HG02970 (cell line): ENCODE results near the gene RBBP4.
"Not testable (repeated sequence)": the region's sequence is repeated elsewhere in the genome, so short reads cannot be mapped to it uniquely, and the experiment has no call there.

Experiments used
- ATAC-seq: cut with Tn5 transposase; IDR thresholded peaks from one replicate; pipeline ENCODE4 v1.9.1; 2021; ENCODE audit warnings: mild to moderate bottlenecking, moderate library complexity, moderate number of reproducible peaks; ENCODE audit not compliant: unreplicated experiment, low FRiP score

Gene RBBP4

DNA sequence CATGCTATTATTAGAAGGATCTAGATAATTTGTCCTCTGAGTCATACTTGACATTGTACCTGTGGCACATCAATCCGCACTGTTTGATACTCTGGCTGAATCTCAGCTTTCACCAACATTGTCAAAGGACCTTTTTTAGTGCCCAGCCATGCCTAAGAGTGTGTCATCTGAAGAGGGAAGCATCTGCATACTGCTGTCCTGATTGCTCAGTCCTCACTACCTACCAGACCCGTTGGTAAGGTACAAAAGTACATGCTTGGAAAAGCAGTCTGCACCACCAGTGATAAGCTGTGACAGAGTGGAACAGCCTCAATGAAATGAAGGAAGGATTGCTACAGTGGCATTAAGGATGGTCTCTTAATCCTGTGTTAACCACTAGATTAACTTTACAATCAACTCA is 34.5 kb downstream of the RBBP4 start:
- no peak for ATAC-seq

DNA sequence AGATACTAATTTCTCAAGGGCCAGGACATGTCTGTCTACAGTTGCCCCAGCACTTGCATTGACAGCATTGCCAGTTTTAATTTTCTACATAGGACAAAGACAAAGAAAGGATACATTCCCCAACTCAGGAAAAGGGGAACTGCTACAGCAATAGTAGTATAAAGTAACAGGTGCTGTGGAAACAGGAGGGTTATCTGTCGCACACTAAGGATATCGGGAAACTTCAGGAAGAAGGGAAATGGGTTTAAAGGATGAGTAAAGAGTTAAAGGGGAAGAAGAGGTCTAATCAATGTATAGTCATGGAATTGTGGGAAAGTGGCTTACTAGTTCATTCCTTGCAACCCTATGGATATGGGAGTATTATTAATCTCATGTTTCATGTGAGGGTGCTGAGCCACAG is 35.4 kb downstream of the RBBP4 start:
- no peak for ATAC-seq

DNA sequence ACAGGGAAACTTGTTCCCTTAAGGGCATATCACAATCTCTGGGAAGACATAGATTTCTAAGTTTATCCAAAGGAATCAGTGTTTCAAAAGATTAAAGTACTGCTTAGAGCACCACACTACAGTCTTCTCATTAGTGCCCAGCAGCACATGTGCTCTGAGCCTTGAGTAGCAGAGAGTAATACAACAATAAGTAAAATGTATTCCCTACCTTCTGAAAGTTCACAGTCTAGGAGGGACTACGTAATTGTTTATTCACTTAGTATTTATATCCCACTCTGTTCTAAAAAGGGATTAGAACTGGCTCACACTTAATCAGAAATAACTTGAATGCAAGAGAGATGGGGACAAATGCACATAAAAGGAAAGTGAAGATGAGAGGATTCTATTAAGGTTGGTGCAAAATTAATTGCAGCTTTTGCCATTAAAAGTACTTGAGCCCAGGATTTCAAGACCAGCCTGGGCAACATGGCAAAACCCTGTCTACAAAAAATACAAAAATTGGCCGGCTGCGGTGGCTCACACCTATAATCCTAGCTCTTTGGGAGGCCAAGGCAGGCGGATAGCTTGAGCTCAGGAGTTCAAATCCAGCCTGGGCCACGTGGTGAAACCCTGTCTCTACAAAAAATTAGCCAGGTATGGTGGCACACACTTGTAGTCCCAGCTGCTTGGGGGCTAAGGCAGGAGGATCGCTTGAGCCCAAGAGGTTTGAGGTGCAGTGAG is 42.6 kb downstream of the RBBP4 start:
- ATAC-seq = no peak

DNA sequence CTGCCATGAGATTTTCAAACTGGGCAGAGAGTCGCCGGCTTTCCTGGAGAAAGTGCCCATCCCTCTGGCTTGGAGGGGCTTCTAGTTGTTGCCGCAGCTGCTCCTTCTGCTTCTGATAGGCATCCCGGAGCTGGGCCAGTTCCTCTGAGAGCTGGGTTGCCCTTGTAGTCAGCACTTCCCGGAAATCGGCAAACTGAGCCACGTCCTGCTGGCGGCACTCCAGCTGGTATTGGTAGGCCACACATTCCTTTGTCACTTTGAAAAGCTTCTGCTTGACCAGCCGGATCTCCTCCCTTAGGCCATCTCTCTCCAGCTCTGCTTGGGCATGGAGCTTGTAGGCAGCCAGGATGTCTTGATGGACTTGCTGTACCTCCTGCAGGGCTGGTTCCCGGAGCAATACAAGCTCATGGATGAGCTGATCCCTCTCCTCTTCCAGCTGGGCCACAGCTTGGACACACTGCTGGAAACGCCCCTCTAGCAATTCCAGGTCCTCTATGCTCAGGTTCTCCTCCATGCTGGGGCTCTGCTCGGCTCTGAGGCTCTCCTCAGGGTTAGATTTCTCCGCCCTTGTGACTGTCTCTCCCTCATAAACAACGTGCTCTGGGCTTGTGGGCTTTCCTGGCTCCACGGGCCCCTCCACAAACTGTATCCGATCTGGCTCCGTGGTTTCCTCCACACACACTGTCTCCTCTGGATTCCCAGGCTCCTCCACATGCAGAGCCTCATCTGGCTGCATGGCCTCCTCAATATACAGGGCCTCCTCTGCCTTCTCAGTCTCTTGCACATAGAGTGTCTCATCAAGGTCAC is 44.3 kb downstream of the RBBP4 start:
- ATAC-seq = no peak

DNA sequence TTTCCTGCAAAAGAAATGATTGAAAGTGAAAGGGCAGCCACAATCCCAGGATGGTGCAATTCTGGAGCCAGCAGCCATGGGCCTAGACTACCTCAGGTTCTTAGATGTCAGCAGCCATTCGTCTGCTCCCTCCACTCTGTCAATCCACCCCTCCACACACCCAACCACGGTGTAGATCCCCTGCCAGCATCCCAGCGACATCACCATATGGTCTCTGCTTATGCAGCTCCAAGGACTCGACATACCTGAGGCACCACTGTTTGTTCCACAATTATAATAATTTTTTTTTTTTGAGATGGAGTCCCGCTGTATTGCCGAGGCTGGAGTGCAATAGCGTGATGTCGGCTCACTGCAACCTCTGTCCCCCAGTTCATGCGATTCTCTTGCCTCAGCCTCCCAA is 45.0 kb downstream of the RBBP4 start:
- ATAC-seq = no peak

DNA sequence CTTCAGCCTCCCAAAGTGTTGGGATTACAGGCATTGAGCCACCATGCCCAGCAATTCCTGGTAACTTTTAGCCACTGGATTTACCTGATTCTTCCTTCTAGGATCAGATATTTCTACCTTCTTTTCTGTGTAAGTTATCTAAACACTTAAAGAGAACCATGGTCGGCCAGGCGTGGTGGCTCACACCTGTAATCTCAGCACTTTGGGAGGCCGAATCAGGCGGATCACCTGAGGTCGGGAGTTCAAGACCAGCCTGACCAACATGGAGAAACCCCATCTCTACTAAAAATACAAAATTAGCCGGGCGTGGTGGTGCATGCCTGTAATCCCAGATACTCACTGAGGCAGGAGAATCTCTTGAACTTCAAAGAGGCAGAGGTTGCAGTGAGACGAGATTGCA is 46.0 kb downstream of the RBBP4 start:
- not testable (repeated sequence) for ATAC-seq

DNA sequence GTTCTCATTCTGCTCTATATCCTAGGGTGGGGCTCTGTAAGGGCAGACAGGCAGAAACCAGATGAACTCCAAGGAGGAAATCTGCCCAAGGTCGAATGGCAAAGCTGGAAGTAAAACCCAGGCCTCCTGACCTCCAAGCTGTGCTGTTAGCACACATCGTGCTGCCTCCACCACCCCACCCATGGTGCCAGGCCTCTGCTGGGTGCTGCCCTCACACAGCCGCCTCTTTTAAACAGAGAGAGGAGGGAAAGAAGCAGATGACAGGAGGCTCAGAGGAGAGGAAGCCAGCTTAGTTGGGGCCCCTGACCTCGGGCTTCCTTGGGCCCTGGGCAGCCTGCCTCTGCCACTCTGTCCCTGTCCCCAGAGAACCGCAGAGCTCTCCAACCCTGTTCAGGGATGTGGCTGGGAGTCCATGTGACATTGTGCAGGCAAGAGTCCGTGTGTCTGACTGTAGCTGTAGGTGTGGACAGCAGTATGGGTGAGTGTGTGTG is 50.5 kb downstream of the RBBP4 start:
- ATAC-seq = no peak

DNA sequence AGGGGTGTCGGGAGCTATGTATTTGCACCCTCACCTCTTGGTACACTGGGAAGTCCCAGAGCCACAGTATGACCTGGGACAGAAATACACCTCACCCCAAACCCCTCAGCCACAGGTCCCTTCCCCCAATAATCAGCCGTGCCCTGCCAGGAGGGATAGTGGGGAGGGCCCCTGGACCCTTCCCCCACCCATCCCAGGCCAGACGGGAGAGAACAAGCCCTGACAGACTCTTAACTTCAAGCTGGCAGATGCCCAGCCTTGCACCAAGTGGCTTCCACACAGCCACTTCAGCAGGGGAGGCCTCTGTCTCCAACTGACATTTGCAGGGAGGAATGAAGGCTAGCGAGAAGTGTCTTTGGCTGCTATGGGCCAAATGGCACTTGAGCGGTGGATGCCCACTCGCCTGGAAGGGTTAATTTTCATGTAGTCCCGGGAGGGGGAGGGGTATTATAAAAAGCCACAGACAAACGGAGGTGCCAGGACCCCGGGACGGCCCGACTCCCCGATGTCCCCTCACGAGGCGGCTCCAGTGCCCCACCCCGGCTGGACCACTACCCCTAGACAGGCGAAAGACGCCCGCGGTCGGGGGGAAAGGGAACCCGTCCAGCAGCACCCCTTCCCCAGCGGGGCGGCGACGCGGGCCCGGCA is 51.1 kb downstream of the RBBP4 start:
- no peak for ATAC-seq

DNA sequence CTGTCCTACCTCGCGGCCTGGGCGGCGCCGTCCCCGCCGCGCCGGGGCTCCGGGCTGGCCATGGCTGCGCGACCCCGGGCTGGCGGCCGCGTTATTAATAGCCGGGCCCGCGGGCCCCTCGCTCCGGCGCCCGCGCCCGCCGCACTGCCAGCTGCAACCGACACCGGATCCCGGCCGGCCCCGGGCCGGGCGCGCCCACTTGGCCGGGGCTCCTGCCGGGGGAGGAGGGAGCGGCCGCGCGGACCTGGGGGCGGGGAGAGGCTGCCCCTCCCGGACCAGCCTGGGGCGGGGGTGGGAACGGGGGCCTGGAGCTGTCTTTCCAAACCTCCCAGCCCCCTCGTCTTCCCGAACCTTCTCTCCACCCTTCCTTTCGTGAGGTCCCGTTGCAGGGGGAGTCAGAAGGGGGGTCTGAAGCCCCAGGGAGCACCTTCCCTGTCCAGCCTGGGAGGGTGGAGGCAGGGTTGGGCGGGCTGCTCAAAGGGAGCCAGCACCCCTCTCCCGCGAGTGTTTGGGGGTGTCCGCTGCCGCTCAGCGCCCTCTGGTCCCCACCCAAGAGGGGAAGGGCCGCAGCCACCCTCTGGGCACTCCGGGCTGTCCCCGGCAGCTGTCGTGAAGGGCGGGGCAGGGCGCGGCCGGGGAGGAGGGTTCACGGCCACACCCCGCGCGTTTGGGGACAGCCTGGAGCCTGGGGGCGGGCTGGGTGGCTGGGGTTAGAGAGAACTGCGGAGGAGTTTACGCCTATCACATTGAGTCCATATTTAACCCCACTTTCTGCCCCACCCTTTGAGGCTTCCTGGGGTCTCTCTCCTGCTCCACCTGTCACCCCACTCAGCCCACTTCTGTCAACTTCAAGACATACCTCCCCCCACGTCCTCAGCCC is 51.8 kb downstream of the RBBP4 start, which contains the start of gene SYNC:
Gene SYNC (minus strand): TSS at position 172 of the 880 bp plus-strand sequence. CDS start 110 bp downstream, at position 62.
- ATAC-seq = no peak

DNA sequence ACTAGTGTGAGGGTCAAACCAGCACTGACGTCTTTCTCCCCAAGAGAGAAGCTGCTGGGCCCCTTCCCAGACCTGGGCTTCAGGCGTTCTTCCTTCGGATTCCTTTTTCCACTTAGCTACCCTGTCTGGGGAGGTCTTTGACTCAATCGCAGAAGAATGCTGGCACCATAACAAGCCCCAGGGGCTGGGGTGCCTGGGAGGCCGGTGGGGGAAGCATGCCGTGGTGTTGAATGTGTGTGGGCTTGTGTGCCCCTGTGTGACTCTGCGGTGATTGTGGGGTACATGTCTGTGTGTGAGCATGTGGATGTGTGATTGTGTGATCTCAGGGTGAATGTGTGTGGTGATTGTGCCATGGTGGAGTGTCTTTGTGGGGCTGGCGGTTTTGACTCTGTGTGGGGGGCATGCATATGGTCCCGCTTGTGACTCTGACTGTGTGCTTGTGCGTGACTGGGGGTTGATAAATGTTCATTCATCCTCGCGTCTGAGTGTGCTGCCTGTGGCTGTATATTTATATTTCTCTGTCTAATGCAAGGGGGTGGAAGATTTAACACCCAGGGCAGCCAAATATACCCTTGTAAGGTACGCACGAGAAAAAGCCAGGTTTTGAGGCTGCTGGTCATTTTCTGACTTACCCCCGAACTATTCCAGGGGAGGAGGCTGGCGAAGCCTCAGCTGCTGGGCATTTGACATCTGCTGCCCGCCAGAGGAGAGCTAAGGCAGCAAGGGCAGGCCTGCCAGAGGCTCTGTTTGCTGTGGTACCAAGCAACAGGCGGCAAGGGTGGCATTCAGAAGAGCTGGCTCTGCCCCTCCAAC is 52.7 kb downstream of the RBBP4 start:
- ATAC-seq = no peak

DNA sequence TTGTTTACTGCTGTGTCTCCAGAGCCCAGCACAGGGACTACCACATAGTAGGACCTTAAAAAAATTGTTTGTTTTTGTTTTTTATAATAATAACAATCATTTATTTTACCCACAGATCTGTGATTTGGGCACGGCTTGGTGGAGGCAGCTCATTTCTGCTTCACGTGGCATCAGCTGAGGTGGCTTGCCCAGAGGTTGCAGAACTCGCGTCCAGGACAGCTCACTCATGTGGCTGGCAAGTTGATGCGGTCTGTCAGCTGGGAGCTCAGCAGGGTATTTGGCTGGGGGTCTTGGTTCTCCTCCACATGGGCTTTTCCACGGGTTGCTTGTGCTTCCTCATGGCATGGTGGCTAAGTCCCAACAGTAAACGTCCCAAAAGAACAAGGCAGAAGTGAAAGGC is 54.5 kb downstream of the RBBP4 start:
- no peak for ATAC-seq

DNA sequence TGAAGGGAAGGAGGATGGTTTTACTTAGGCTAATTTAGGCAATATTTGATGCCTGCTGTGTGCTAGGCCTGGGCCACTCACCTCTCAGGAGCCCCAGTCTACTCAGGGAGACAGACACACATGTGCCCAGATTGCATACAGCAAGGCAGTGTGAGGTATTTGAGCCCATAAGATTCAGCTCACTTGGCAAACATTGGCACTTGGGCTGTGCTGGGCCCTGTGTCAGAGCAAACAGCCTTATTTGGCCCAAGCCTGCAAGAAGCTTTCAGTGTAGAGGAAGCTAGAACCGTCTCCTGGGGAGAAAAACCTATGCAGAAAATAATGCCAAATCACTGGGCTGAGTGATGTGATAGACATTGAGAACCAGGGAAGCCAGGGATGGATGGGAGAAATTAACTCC is 55.5 kb downstream of the RBBP4 start:
- no peak for ATAC-seq

DNA sequence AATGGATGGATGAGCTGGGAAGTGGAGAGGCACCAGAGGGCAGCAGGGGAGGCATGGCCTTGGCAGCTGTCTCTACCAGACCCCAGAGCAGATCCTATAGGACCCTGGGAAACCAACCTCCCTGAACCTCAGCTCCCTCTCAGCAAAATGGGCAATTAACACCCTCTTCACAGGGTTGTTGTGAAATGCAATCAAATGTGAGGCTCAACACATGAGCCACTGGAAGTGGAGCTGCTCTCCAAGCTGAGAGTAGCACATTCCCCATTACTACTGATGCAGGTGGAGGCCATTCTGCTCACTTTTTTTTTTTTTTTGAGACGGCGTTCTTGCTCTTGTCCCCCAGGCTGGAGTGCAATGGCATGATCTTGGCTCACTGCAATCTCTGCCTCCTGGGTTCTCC is 58.1 kb downstream of the RBBP4 start:
- no peak for ATAC-seq

DNA sequence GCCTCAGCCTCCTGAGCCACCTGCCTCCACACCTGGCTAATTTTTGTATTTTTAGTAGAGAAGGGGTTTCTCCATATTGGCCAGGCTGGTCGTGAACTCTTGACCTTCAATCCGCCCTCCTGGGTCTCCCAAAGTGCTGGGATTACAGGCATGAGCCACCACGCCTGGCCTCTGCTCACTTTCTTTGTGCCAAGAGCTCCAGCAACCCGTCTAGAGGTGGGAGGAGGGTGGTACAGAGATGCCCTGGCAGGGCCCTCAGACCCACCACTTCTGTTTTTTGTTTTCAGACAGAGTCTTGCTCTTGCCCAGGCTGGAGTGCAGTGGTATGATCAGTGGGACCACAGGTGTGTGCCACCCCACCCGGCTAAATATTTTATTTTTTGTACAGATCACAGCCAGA is 58.5 kb downstream of the RBBP4 start:
- no peak for ATAC-seq

DNA sequence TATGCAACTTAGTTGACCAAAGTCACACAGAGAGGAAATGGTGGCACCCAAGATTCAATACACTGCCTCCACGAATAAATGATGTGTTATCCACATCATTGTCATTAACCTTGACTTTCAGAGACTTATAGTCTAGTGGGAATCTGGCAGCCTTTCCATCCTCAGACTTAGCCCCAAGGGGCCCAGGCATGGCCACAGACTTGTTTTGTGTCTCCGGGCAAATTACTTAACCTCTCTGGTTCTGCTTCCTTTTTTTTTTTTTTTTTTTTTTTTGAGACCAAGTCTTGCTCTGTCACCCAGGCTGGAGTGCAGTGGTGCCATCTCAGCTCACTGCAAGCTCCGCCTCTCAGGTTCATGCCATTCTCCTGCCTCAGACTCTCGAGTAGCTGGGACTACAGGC is 60.2 kb downstream of the RBBP4 start:
- ATAC-seq = not testable (repeated sequence)

DNA sequence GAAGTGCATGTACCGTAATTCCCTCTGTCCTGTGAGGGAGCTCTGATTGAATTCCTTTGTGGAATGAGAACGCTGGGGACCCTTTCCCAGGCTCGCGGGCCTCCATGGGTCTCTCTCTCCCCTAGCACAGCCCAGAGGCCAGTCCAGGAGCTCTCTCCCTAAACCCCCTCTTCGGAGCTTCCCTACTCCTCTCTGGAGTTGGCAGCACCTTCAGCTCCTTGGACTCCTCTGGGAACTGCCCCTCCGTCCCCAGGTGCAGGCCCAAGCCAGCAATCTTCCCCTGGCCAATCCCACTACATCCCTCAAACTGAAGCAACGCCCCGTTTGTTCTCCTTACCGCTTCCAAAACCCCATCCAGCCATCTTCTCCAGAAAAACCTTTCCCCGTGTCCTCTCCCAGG is 62.1 kb downstream of the RBBP4 start:
- ATAC-seq = no peak

DNA sequence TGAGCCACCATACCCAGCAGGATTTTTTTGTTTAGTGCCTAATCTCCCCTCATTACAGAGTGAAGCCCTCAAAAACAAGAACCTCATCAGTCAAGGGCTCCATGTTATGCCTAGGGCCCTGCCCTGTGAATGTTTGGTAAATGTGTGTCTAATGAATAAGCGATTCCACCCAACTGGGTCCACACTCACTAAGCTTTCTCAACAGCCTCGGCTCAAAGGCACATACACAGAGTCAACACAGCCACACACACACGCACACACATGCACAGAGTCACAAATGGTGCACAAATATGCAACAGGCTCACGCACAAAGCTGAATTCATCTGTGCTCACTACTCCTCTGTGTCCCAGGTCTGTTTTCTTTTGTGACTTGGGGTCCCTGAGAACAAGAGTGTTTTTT is 63.3 kb downstream of the RBBP4 start:
- ATAC-seq = no peak

DNA sequence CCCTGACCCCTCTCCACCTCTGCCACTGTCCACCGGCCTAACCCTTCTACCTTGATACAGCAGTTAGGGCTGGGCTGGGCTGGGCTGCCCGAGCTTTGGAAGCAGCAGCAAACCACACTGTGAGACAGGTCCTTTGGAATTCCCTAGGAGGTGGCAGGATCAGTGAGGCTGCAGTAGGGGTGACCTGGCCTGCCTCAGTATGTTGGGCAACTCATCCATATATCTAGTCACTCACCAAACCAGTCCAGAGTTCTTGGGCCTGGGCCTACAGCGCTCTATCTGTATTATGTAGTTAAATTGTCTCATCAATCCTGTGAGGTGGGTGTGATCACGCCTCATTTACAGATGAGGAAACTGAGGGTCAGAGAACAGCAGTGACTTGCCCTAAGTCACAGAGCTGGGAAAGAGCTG is 64.9 kb downstream of the RBBP4 start:
- ATAC-seq = no peak

DNA sequence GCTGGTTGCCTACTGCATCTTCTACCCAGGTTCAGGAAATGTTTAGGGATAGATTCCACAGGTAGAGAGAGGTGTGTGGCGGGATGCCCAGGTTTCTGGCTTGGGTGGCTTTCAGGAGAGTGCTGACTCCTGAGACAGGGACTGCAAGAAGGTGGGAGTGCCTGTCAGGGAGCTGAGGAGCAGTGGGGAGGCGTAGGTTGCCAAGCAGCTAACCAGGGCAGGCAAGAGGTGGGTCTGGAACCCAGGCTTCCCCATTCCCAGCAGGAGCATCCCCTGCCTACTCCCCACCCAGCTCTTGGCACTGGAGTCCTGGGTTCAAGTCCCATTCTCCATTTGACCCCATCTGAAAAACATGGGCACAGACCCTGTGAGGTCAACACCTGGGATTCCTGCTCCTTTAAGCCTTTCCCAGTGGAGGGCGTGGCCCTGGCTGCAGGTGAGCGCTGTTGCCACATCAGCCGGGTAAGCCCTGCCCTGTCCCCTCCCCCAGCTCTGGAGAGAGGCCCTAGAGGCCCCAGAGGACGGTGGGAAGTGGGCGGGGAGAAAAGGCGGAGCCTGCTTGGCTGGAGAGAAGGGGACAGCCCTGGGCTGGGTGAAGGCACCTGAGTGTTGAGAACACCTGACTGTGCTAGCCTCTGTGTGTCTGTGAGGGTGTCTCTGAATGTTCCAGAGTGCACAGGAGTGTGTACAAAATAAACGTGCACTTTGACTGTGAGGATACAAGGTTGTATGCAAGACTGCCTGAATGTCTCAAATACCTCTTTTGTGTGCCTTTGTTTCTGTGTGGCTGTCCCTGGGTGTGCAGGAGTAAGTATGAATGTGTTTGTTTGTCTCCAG is 65.5 kb downstream of the RBBP4 start:
- no peak for ATAC-seq
